ENCODE results near the gene HASPIN.

DNA sequence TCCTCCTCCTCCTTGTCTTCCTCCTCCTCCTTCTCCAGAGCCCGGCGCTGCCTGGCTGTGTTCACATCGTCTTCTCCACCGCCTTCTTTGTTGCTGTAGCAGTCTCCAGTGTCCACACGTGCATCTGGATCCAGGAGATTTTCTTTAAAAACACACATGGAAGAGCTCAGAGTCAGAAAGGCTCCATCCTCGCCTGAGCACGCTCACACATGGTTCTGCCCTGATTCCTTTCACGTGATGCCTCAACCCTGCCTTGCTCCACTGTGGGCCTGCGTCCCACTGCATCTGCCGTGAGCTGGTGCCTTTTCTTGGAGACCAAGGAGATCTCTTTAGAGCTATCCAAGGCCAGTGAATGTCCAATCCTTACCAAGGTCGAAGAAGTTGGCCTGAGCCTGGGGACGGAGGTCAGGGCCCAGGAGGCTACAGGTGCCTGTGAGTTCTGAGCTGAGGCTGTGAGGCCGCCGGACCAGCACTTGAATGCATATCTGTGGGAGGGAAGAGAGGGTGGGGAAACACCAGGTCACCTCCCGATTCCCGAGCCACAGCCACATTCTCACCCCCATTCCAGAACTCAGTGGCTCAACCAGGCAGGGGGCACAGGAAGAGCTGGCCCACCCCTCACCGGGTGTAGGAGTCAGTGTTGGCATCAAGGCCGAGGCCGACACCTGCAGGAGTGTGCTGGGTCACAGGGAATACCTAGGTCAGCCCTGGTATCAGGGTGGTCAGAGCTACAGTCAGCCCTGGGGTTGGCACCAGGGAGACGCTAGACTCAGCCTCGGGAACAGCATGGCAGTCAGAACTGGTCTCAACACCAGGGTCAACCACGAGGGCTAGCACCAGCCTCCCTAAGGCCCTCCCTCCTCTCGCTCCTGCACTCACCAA lies 37.6 kb downstream of the HASPIN start:
- TF ChIP-seq, protein P1, sequence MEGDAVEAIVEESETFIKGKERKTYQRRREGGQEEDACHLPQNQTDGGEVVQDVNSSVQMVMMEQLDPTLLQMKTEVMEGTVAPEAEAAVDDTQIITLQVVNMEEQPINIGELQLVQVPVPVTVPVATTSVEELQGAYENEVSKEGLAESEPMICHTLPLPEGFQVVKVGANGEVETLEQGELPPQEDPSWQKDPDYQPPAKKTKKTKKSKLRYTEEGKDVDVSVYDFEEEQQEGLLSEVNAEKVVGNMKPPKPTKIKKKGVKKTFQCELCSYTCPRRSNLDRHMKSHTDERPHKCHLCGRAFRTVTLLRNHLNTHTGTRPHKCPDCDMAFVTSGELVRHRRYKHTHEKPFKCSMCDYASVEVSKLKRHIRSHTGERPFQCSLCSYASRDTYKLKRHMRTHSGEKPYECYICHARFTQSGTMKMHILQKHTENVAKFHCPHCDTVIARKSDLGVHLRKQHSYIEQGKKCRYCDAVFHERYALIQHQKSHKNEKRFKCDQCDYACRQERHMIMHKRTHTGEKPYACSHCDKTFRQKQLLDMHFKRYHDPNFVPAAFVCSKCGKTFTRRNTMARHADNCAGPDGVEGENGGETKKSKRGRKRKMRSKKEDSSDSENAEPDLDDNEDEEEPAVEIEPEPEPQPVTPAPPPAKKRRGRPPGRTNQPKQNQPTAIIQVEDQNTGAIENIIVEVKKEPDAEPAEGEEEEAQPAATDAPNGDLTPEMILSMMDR (IDR thresholded peaks at IDR 0.05) = no peak
- TF ChIP-seq POLR2A (IDR thresholded peaks at IDR 0.05) = no peak

Measured in testis (tissue), 2 donors.